Neural cell (in vitro differentiated cells): ENCODE data around the gene GASK1A.

ENCODE experiments used
- CTCF ChIP-seq: fragments of 450-650 bp; IDR thresholded peaks from 2 replicates; pipeline ENCODE4 v1.5.1; 2014; ENCODE audit warnings: antibody characterized with exemption, mild to moderate bottlenecking, moderate library complexity; ENCODE audit not compliant: poor library complexity, severe bottlenecking
- EP300 ChIP-seq: fragments of 450-650 bp; conservative IDR thresholded peaks from 2 replicates; pipeline ENCODE4 v1.6.1; 2014; ENCODE audit warnings: antibody characterized with exemption, mild to moderate bottlenecking, moderate library complexity; ENCODE audit not compliant: poor library complexity, severe bottlenecking
- EZH2 ChIP-seq: fragments of 200-600, 300-800 bp; shearing (Covaris generic), sonication (generic); IDR thresholded peaks from 2 replicates; pipeline ENCODE4 v1.6.1; 2014; ENCODE audit warnings: antibody characterized with exemption, low read length, borderline replicate concordance, mild to moderate bottlenecking; ENCODE audit not compliant: insufficient read depth, poor library complexity, severe bottlenecking
- MXI1 ChIP-seq: fragments of 450-650 bp; conservative IDR thresholded peaks from 2 replicates; pipeline ENCODE4 v1.6.1; 2014; ENCODE audit warnings: antibody characterized with exemption, mild to moderate bottlenecking; ENCODE audit not compliant: poor library complexity, severe bottlenecking
- POLR2AphosphoS5 ChIP-seq: IDR thresholded peaks from 2 replicates; pipeline ENCODE4 v1.6.1; 2012
- RAD21 ChIP-seq: fragments of 450-650 bp; conservative IDR thresholded peaks from 2 replicates; pipeline ENCODE4 v1.6.1; 2014; ENCODE audit warnings: antibody characterized with exemption, mild to moderate bottlenecking, moderate library complexity
- REST ChIP-seq: IDR thresholded peaks from 2 replicates; pipeline ENCODE4 v1.6.1; 2012; ENCODE audit warnings: borderline replicate concordance
- TAF1 ChIP-seq: IDR thresholded peaks from 2 replicates; pipeline ENCODE4 v1.6.1; 2012; ENCODE audit warnings: low read depth

DNA sequence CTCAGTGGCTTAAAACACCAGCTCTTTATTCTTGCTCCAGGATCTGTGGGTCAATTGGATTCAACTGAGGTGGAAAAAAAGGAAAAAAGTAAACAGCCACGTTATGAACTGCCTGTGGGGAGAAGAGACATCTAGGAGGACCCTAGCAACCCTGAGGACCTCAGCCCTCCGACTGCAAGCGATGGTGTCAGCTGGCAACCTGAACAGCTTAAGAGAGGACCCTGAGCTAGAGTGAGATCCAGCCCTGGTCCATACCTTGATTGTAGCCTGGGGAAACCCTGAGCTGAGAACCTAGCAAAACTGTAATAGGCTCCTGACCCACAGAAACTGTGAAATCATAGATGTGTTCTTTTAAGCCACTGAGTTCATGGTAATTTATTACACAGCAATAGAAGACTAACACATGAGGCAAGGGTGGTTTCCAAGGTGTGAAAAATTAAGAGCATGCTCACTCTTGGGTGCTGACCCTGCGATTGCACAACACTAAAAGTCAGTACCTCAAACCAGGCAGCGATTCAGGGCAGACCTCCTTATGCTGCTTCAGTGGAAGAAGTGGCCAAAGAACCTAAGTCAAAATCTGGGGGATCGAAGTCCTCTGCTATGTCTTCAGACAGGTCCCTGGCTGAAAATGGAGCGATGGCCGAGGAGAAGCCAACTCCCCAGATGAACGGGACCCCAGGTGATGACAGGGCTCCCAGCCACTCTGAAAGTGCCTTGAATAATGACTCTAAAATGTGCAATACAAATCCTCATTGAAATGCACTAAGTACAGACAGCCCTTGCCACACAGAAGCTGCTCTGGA lies 57.7 kb downstream of the GASK1A start:
- TF ChIP-seq CTCF (no peak), EZH2 (no peak), POLR2AphosphoS5 (no peak), EP300 (no peak), MXI1 (no peak), TAF1 (no peak), REST (no peak), RAD21 (no peak)
